SK-N-SH (cell line): ENCODE data around the gene CNP. TPM values are rescaled to one million over a fixed set of nuclear protein-coding genes. Genes with fewer than 3 reads are reported as not detected.
A peak's percentile ranks its signal among the peaks of the same experiment; 100 is the strongest.

Experiments
- CTCF ChIA-PET: fragments of 300-600, 350-600 bp; formaldehyde crosslinking; extraction: SDS; loops from one replicate; lab custom pipeline; 2021; lab: Yijun Ruan, JAX
- POLR2A ChIA-PET: fragments of 350-600 bp; sonication (Branson Sonifier 250); formaldehyde crosslinking; extraction: SDS; loops from one replicate; lab custom pipeline; 2020; ENCODE audit warnings: antibody characterized with exemption, inconsistent platforms; lab: Yijun Ruan, JAX
- DNase-seq: peaks from one replicate; pipeline ENCODE4 v3.0.0; 2012
- H2AFZ ChIP-seq: fragments of 200-600 bp; sonication (generic); 2 replicates; pipeline ENCODE4 v1.8.1; 2016; ENCODE audit warnings: antibody characterized with exemption, mild to moderate bottlenecking, low read depth
- H3F3A ChIP-seq: fragments of 200-600 bp; sonication (generic); replicated peaks from 2 replicates; pipeline ENCODE3; 2016; ENCODE audit warnings: antibody characterized with exemption, mild to moderate bottlenecking; ENCODE audit not compliant: insufficient read depth
- H3K27ac ChIP-seq, 2 experiments: fragments of 200-500 bp in 1 of 2; fragments of 200-600 bp in 1 of 2; sonication (Bioruptor generic) in 1 of 2; sonication (generic), shearing (Covaris generic) in 1 of 2; 2 replicates each; pipeline versions ENCODE4 v1.5.1 to v1.6.1; 2014 to 2016; ENCODE audit warnings: low read depth in 2 of 2, inconsistent platforms in 1 of 2, low read length in 1 of 2, mild to moderate bottlenecking in 1 of 2, mixed read lengths in 1 of 2
- H3K27me3 ChIP-seq: fragments of 200-600 bp; sonication (generic), shearing (Covaris generic); 2 replicates; pipeline ENCODE4 v1.6.1; 2016; ENCODE audit warnings: mixed run types; ENCODE audit not compliant: insufficient read depth
- H3K36me3 ChIP-seq, 2 experiments: fragments of 200-500 bp in 1 of 2; fragments of 200-600 bp in 1 of 2; sonication (Bioruptor generic) in 1 of 2; sonication (generic) in 1 of 2; replicated peaks in 1 of 2; 2 replicates each; pipeline versions ENCODE3 to v1.5.1; 2014 to 2016; ENCODE audit warnings: low read length in 1 of 2, mild to moderate bottlenecking in 1 of 2; ENCODE audit not compliant: insufficient read depth in 2 of 2, control insufficient read depth in 1 of 2
- H3K4me1 ChIP-seq, 2 experiments: fragments of 200-500 bp in 1 of 2; fragments of 200-600 bp in 1 of 2; sonication (Bioruptor generic) in 1 of 2; sonication (generic), shearing (Covaris generic) in 1 of 2; 2 replicates each; pipeline versions ENCODE4 v1.5.1 to v1.6.1; 2014 to 2016; ENCODE audit warnings: low read depth in 1 of 2, low read length in 1 of 2, mixed run types in 1 of 2; ENCODE audit not compliant: insufficient read depth in 2 of 2, control insufficient read depth in 1 of 2
- H3K4me2 ChIP-seq: fragments of 200-600 bp; sonication (generic), shearing (Covaris generic); 2 replicates; pipeline ENCODE4 v1.6.1; 2017; ENCODE audit warnings: mixed run types
- H3K4me3 ChIP-seq, 2 experiments: fragments of 200-500 bp in 1 of 2; fragments of 200-600 bp in 1 of 2; sonication (Bioruptor generic) in 1 of 2; sonication (generic), shearing (Covaris generic) in 1 of 2; 2 replicates each; pipeline versions ENCODE4 v1.5.1 to v1.8.1; 2014 to 2016; ENCODE audit warnings: low read depth in 2 of 2, inconsistent platforms in 1 of 2, low read length in 1 of 2, mild to moderate bottlenecking in 1 of 2, mixed read lengths in 1 of 2, moderate library complexity in 1 of 2
- H3K79me2 ChIP-seq: fragments of 200-600 bp; sonication (generic); 2 replicates; pipeline ENCODE4 v1.8.1; 2017; ENCODE audit warnings: mild to moderate bottlenecking; ENCODE audit not compliant: insufficient read depth
- H3K9ac ChIP-seq: fragments of 200-600 bp; sonication (generic); 2 replicates; pipeline ENCODE4 v1.6.1; 2017; ENCODE audit warnings: mixed run types
- H3K9me2 ChIP-seq: fragments of 200-600 bp; sonication (generic); 2 replicates; pipeline ENCODE4 v1.6.1; 2017; ENCODE audit warnings: mixed run types
- H3K9me3 ChIP-seq: fragments of 200-600 bp; sonication (generic); 2 replicates; pipeline ENCODE4 v1.6.1; 2017; ENCODE audit warnings: mixed run types, mild to moderate bottlenecking, moderate library complexity
- H4K20me1 ChIP-seq: fragments of 200-600 bp; sonication (generic); 2 replicates; pipeline ENCODE4 v1.6.1; 2017; ENCODE audit warnings: mild to moderate bottlenecking, mixed run types; ENCODE audit not compliant: insufficient read depth
- CTCF ChIP-seq: fragments of 200-600 bp; sonication (generic); IDR thresholded peaks from 2 replicates; pipeline ENCODE4 v1.6.1; 2017; ENCODE audit warnings: antibody characterized with exemption, mild to moderate bottlenecking, moderate library complexity
- ELF1 ChIP-seq: IDR thresholded peaks from 2 replicates; pipeline ENCODE4 v1.4.0; 2012
- EP300 ChIP-seq, 2 experiments: IDR thresholded peaks; 2 replicates each; pipeline versions ENCODE4 v1.4.0 to v1.6.1; 2012; ENCODE audit warnings: borderline replicate concordance in 1 of 2, low read depth in 1 of 2, low read length in 1 of 2
- EZH2phosphoT487 ChIP-seq: fragments of 200-600 bp; sonication (generic); IDR thresholded peaks from 2 replicates; pipeline ENCODE4 v1.6.1; 2017; ENCODE audit warnings: low read depth, mixed run types, mild to moderate bottlenecking, antibody characterized with exemption, moderate library complexity, borderline replicate concordance
- FOSL2 ChIP-seq: IDR thresholded peaks from 2 replicates; pipeline ENCODE4 v1.4.0; 2012; ENCODE audit warnings: low read depth, mild to moderate bottlenecking, moderate library complexity, borderline replicate concordance
- FOXJ3 ChIP-seq: sonication (generic); formaldehyde crosslinking; IDR thresholded peaks from 2 replicates; pipeline ENCODE4 v1.5.1; 2020; ENCODE audit warnings: mild to moderate bottlenecking, missing genetic modification reagents
- FOXM1 ChIP-seq: IDR thresholded peaks from 2 replicates; pipeline ENCODE4 v1.4.0; 2012; ENCODE audit warnings: low read depth, mild to moderate bottlenecking
- GABPA ChIP-seq: IDR thresholded peaks from 2 replicates; pipeline ENCODE4 v1.4.0; 2012; ENCODE audit warnings: low read depth, mild to moderate bottlenecking
- GATA2 ChIP-seq: sonication (generic); formaldehyde crosslinking; IDR thresholded peaks from 2 replicates; pipeline ENCODE4 v1.5.0; 2020; ENCODE audit warnings: mild to moderate bottlenecking, missing genetic modification reagents
- IRF3 ChIP-seq: fragments of 150-350 bp; IDR thresholded peaks from 2 replicates; pipeline ENCODE4 v1.6.1; 2016; ENCODE audit warnings: mild to moderate bottlenecking, low read depth, low read length
- JUND ChIP-seq: IDR thresholded peaks from 2 replicates; pipeline ENCODE4 v1.4.0; 2012
- MAX ChIP-seq: IDR thresholded peaks from 2 replicates; pipeline ENCODE4 v1.4.0; 2012; ENCODE audit warnings: low read depth
- MEF2A ChIP-seq: IDR thresholded peaks from 2 replicates; pipeline ENCODE4 v1.4.0; 2012; ENCODE audit warnings: low read depth, borderline replicate concordance
- MXI1 ChIP-seq: IDR thresholded peaks from 2 replicates; pipeline ENCODE4 v1.6.1; 2012; ENCODE audit warnings: mild to moderate bottlenecking, low read depth, low read length, improper control_type of control experiment
- NFIC ChIP-seq: IDR thresholded peaks from 2 replicates; pipeline ENCODE4 v1.4.0; 2012; ENCODE audit warnings: borderline replicate concordance
- NRF1 ChIP-seq: IDR thresholded peaks from 2 replicates; pipeline ENCODE4 v1.6.1; 2012; ENCODE audit warnings: low read depth, mild to moderate bottlenecking, low read length
- PBX3 ChIP-seq: IDR thresholded peaks from 2 replicates; pipeline ENCODE4; 2012
- POLR2AphosphoS5 ChIP-seq: IDR thresholded peaks from 2 replicates; pipeline ENCODE4 v1.6.1; 2012; ENCODE audit warnings: low read depth, low read length
- RAD21 ChIP-seq: IDR thresholded peaks from 2 replicates; pipeline ENCODE4 v1.6.1; 2012; ENCODE audit warnings: mild to moderate bottlenecking, low read length
- RFX5 ChIP-seq: IDR thresholded peaks from 2 replicates; pipeline ENCODE4 v1.6.1; 2012; ENCODE audit warnings: mild to moderate bottlenecking, improper control_type of control experiment, low read length
- SIN3A ChIP-seq: IDR thresholded peaks from 2 replicates; pipeline ENCODE4 v1.6.1; 2012; ENCODE audit warnings: low read depth, mild to moderate bottlenecking, low read length, moderate library complexity, borderline replicate concordance
- SMC3 ChIP-seq: IDR thresholded peaks from 2 replicates; pipeline ENCODE4 v1.6.1; 2012; ENCODE audit warnings: low read depth, low read length, improper control_type of control experiment
- TAF1 ChIP-seq: IDR thresholded peaks from 2 replicates; pipeline ENCODE4 v1.6.1; 2012; ENCODE audit warnings: low read depth, mild to moderate bottlenecking, low read length, moderate library complexity, borderline replicate concordance
- TCF12 ChIP-seq: IDR thresholded peaks from 2 replicates; pipeline ENCODE4 v1.4.0; 2012
- USF2 ChIP-seq: fragments of 150-350 bp; IDR thresholded peaks from 2 replicates; pipeline ENCODE4 v1.6.1; 2017; ENCODE audit warnings: antibody characterized with exemption, low read length, low read depth, borderline replicate concordance
- YY1 ChIP-seq: IDR thresholded peaks from 2 replicates; pipeline ENCODE4 v1.4.0; 2012; ENCODE audit warnings: low read depth, mild to moderate bottlenecking
- ZBTB33 ChIP-seq: IDR thresholded peaks from 2 replicates; pipeline ENCODE4 v1.4.0; 2012; ENCODE audit warnings: low read depth, borderline replicate concordance
- WGBS: methylation state at CpG from one replicate; pipeline ENCODE4 v1.1.6; 2017; ENCODE audit warnings: low lambda C conversion rate; 5-methylcytosine and 5-hydroxymethylcytosine counted together
- polyA plus RNA-seq, 3 experiments: library from polyadenylated mRNA; depleted of rRNA; stranded (reverse); fragments of >200 nt; gene quantifications; 2 replicates each; pipeline ENCODE4 v1.2.3, GENCODE V29; 2012

The CNP gene
- 44.8 and 54.8 TPM in 2 replicates for polyA plus RNA-seq (2012; rRNA removed)
- polyA plus RNA-seq (2012; cell fraction: cytosol; rRNA removed): 24.4 and 36.0 TPM in 2 replicates
- polyA plus RNA-seq (2012; cell fraction: nucleus; rRNA removed): 47.8 and 67.5 TPM in 2 replicates

- POLR2A ChIA-PET: interaction anchor here (0.7 to 2.2 kb wide), 4 partner anchors 50 to 137 kb away, joined by 3 to 10 read pairs (median 4); partner anchors contain the start of gene DNAJC7
- peaks cover 48% of the 10 kb centered on the region for H3K79me2 ChIP-seq
- WGBS: 0% methylated on average over 14 of the region's 71 CpGs
- TF ChIP-seq RAD21 (no peak), NFIC (0 out of 2 replicates have a peak, but pooled peaks have one; percentile 15), PBX3 (peak; percentile 38), USF2 (no peak; the same call in 1 of the 2 replicates), JUND (no peak), EZH2phosphoT487 (no peak), YY1 (no peak), TCF12 (no peak), NRF1 (peak; percentile 86), MEF2A (no peak), MAX (peak; percentile 41; the same call in 1 of the 2 replicates), POLR2AphosphoS5 (peak; percentile 88), FOXM1 (no peak), TAF1 (peak; percentile 81), FOSL2 (no peak), SIN3A (peak; percentile 81; the same call in 1 of the 2 replicates), ZBTB33 (peak; percentile 96), GATA2 (CRISPR knock-in tag) (no peak), ELF1 (0 out of 2 replicates have a peak, but pooled peaks have one; percentile 19), SMC3 (no peak), RFX5 (no peak), GABPA (no peak), CTCF (no peak), FOXJ3 (CRISPR knock-in tag) (no peak), MXI1 (peak; percentile 87), EP300 (IDR thresholded peaks at IDR 0.05; ENCODE audit: borderline replicate concordance in 1 of 2, low read depth in 1 of 2, low read length in 1 of 2) (no peak), IRF3 (no peak)
Measured at GRCh38 chr17:41966463-41967140, at the start of gene CNP. CNP (plus strand) TSS chr17:41966795; CDS start chr17:41966885, 90 bp downstream.

More at GRCh38 chr17:41966463-41967140, at the start of gene CNP:
- peak within 1 kb of the TSS; percentile 96 for H3K9ac ChIP-seq
- H3F3A ChIP-seq: peaks cover 8% of the 10 kb centered on the region
- CTCF ChIA-PET: interaction anchor here (0.7 to 4.6 kb wide), 11 partner anchors 27 to 345 kb away, joined by 3 to 21 read pairs (median 4); partner anchors contain the start of genes DNAJC7, KAT2A, NKIRAS2 and P3H4
- no peaks in the 10 kb centered on the region for H3K9me3 ChIP-seq
- H3K4me1 ChIP-seq: peaks cover 5 to 34% of the 10 kb centered on the region in 2 experiments; a peak in 2 of 4 replicates
- peak within 1 kb of the TSS; percentile 93 to 96 for H3K4me3 ChIP-seq
- H3K4me2 ChIP-seq: peak within 1 kb of the TSS; percentile 91
- DNase-seq: peak; percentile 99
- H3K27ac ChIP-seq: peak within 1 kb of the TSS; percentile 65 to 91
- peak within 1 kb of the TSS; percentile 83 for H2AFZ ChIP-seq
- no peaks in the 10 kb centered on the region for H4K20me1 ChIP-seq
- peaks cover 18 to 22% of the 10 kb centered on the region in 2 experiments for H3K36me3 ChIP-seq
- H3K9me2 ChIP-seq: no peaks in the 10 kb centered on the region
- no peaks in the 10 kb centered on the region for H3K27me3 ChIP-seq
